ENCODE results near the gene SNIP1.
"Not testable (repeated sequence)": the region's sequence is repeated elsewhere in the genome, so short reads cannot be mapped to it uniquely, and the experiment has no call there.

SNIP1 gene

DNA sequence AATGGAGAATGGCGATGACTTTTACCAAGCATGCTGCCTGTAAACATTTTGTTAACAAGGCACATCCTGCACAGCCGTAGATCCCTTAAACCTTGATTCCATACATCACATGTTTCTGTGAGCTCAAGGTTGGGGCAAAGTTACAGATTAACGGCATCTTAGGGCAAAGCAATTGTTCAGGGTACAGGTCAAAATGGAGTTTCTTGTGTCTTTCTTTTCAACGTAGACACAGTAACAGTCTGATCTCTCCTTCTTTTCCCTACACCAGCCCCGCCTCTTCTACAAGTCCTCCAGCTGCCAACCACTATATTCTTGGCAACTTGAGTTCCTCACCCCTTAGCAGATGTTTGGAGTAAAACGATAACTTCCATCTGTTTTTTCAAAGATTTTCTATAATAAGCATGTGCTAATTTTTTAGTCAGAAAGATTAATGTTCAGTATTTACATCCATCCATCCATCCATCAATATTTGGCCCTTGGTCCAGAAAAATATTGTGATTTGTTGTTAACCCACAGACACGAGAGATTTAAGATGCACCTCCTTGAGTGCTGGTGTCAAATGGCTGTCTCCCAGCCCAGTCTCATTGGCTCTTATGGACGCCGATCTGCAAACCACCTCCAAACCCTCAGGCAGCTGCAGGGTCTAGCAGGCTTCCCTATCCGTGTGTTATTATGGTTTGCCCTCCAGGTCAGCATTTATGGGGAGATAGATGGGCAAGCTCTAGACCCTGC lies 6.5 kb upstream of the SNIP1 start:
- no peak overlapping the region for H3K4me3 ChIP-seq (replicated peaks; ENCODE audit: low read depth, low read length)
- TF ChIP-seq, protein P1, sequence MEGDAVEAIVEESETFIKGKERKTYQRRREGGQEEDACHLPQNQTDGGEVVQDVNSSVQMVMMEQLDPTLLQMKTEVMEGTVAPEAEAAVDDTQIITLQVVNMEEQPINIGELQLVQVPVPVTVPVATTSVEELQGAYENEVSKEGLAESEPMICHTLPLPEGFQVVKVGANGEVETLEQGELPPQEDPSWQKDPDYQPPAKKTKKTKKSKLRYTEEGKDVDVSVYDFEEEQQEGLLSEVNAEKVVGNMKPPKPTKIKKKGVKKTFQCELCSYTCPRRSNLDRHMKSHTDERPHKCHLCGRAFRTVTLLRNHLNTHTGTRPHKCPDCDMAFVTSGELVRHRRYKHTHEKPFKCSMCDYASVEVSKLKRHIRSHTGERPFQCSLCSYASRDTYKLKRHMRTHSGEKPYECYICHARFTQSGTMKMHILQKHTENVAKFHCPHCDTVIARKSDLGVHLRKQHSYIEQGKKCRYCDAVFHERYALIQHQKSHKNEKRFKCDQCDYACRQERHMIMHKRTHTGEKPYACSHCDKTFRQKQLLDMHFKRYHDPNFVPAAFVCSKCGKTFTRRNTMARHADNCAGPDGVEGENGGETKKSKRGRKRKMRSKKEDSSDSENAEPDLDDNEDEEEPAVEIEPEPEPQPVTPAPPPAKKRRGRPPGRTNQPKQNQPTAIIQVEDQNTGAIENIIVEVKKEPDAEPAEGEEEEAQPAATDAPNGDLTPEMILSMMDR (IDR thresholded peaks at IDR 0.05; ENCODE audit: insufficient read depth, low read length, poor library complexity, severe bottlenecking), result no peak
- H3K27me3 ChIP-seq (replicated peaks; ENCODE audit: control insufficient read depth, insufficient read depth, low read length), result no peaks in the 10 kb centered on the region

DNA sequence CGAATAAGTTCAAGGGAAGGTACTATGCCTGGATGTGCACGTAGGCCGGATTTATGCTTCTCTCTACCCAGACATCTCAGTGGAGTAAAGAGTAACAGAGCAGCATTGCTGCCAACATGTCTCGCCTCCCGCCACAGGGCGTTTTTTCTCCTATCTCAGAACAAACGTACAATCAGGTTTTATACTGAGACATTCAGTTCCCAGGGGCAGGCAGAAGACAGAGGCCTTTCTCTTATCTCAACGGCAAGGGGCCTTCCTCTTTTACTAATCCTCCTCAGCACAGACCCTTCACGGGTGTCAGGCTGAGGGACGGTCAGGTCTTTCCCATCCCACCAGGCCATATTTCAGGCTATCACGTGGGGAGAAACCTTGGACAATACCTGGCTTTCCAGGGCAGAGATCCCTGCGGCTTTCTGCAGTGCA lies 5.9 kb upstream of the SNIP1 start:
- not testable (repeated sequence) for DNase-seq (ENCODE audit: extremely low read depth, insufficient read length); H3K36me3 ChIP-seq (ENCODE audit: control insufficient read depth, insufficient read depth, low read length); H3K4me3 ChIP-seq (replicated peaks; ENCODE audit: low read depth, low read length); H3K27me3 ChIP-seq (replicated peaks; ENCODE audit: control insufficient read depth, insufficient read depth, low read length)

More for the DNA sequence above, 6.5 kb upstream of the SNIP1 start:
- no peak for DNase-seq (ENCODE audit: extremely low read depth, insufficient read length)
- peaks cover 6% of the 10 kb centered on the region for H3K36me3 ChIP-seq (ENCODE audit: control insufficient read depth, insufficient read depth, low read length)

DNA sequence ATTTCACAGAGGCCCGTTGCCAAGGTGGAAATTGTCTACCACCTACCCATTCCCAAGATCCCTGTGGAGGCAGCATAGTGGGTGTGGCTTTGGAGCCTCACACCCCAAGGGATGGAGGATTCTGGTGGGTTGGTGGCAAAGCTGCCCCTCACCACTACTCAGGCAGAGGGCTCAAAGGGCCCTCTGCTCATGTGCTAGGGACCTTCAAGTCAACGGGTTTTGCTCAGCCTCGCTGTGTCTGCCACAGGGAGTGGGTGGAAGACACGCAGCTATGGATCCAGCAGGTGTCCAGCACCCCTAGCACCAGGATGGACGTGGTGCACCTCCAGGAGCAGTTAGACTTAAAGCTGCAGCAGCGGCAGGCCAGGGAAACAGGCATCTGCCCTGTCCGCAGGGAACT lies 5.0 kb upstream of the SNIP1 start:
- no peak for DNase-seq (ENCODE audit: extremely low read depth, insufficient read length)
- H3K36me3 ChIP-seq (ENCODE audit: control insufficient read depth, insufficient read depth, low read length), result peaks cover 3% of the 10 kb centered on the region
- no peak overlapping the region for H3K4me3 ChIP-seq (replicated peaks; ENCODE audit: low read depth, low read length)
- TF ChIP-seq, protein P1 (IDR thresholded peaks at IDR 0.05; ENCODE audit: insufficient read depth, low read length, poor library complexity, severe bottlenecking), result no peak
- no peaks in the 10 kb centered on the region for H3K27me3 ChIP-seq (replicated peaks; ENCODE audit: control insufficient read depth, insufficient read depth, low read length)

DNA sequence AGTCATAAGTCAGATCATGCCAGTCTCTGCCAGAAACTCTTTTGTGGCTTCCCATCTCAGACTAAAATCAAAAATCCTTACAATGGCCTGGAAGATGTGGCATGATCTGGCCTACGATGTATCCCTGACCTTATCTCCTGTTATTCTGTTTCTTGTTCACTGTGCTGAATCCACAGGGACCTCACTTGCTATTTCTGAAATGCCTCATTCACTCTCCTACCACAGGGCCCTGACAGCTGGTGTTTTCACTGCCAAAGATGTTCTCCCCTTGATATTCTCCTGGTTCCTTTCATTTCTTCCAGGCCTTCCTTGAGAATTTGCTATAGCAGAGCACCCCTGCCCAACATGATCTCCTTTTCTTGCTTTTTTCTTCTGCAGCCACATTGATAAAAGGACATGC lies 4.3 kb upstream of the SNIP1 start:
- Histone ChIP-seq H3K36me3 (ENCODE audit: control insufficient read depth, insufficient read depth, low read length) (peaks cover 3% of the 10 kb centered on the region), H3K27me3 (replicated peaks; ENCODE audit: control insufficient read depth, insufficient read depth, low read length) (no peaks in the 10 kb centered on the region), H3K4me3 (replicated peaks; ENCODE audit: low read depth, low read length) (no peak overlapping the region)
- no peak for DNase-seq (ENCODE audit: extremely low read depth, insufficient read length)
- TF ChIP-seq, protein P1 (IDR thresholded peaks at IDR 0.05; ENCODE audit: insufficient read depth, low read length, poor library complexity, severe bottlenecking), result no peak

DNA sequence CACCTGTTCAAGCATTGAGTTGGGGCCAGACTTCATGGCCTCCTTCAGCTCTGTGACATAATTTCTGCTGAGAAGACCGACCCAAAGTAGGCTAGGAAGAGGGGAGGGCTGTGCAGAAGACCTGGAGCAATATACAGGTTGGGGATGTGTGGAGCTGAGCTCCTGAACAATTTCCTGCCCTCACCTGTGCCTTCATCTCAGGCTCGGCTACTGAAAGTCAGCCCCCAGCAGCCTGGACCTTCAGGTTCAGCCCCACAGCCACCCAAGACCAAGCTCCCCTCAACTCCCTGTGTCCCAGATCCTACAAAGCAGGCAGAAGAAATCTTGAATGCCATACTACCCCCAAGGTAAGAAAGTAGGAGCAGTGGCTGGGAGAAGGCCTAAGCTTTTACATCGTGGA lies 3.3 kb upstream of the SNIP1 start:
- TF ChIP-seq, protein P1 (IDR thresholded peaks at IDR 0.05; ENCODE audit: insufficient read depth, low read length, poor library complexity, severe bottlenecking), result no peak
- no peak for DNase-seq (ENCODE audit: extremely low read depth, insufficient read length)
- H3K4me3 ChIP-seq (replicated peaks; ENCODE audit: low read depth, low read length), result no peak overlapping the region
- H3K27me3 ChIP-seq (replicated peaks; ENCODE audit: control insufficient read depth, insufficient read depth, low read length), result no peaks in the 10 kb centered on the region
- H3K36me3 ChIP-seq (ENCODE audit: control insufficient read depth, insufficient read depth, low read length), result peaks cover 2% of the 10 kb centered on the region; the same call in 1 of the 2 replicates

DNA sequence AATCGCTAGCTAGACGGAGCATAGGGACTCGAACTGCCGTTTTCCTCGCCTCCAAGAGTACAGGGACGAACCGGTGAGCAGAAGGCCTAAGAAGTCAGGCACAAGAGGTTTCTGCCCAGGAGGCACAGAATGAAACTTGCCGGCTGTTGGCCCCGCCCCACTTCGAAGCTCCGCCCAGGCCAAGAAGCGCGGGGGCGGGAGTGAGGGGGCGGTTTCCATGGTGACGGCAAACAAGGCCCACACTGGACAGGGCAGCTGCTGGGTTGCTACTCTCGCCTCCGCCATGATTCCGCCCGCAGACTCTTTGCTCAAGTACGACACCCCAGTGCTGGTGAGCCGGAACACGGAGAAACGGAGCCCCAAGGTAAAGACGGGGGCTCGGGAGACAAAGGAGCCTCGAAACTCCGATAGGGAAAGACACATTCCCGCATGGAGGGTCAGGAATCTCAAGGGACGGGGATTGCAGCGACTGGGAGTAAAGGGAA lies 2.7 kb upstream of the SNIP1 start, which contains the start of gene DNALI1:
DNALI1 (plus strand) TSS at position 229 of the 485 bp plus-strand sequence; CDS start at position 284, 55 bp downstream.
- TF ChIP-seq, protein P1 (IDR thresholded peaks at IDR 0.05; ENCODE audit: insufficient read depth, low read length, poor library complexity, severe bottlenecking), result no peak
- H3K4me3 ChIP-seq (replicated peaks; ENCODE audit: low read depth, low read length), result no peak within 1 kb of the TSS
- no peaks in the 10 kb centered on the region for H3K27me3 ChIP-seq (replicated peaks; ENCODE audit: control insufficient read depth, insufficient read depth, low read length)
- DNase-seq (ENCODE audit: extremely low read depth, insufficient read length), result peak; percentile 49
- peaks cover 2% of the 10 kb centered on the region; the same call in 1 of the 2 replicates for H3K36me3 ChIP-seq (ENCODE audit: control insufficient read depth, insufficient read depth, low read length)
